SK-N-SH treated with all-trans-retinoic acid at 6 μM for 48 hours (cell line): ENCODE measurements around the gene EEFSEC.

Experiments
- BACH2 ChIP-seq: fragments of 250-450 bp; sonication (Bioruptor Pico); IDR thresholded peaks from 2 replicates; pipeline ENCODE4 v1.9.0; 2021; ENCODE audit warnings: mild to moderate bottlenecking, borderline replicate concordance
- PPARA ChIP-seq: fragments of 250-450 bp; sonication (Bioruptor Pico); IDR thresholded peaks from 2 replicates; pipeline ENCODE4 v1.5.0; 2020; ENCODE audit warnings: mild to moderate bottlenecking, borderline replicate concordance
- SNAI2 ChIP-seq: fragments of 250-450 bp; sonication (Bioruptor Pico); IDR thresholded peaks from 2 replicates; pipeline ENCODE4 v1.5.0; 2020; ENCODE audit warnings: mild to moderate bottlenecking, moderate library complexity
- ZC3H10 ChIP-seq: fragments of 250-450 bp; sonication (Bioruptor Pico); IDR thresholded peaks from 2 replicates; pipeline ENCODE4 v1.5.1; 2021; ENCODE audit warnings: mild to moderate bottlenecking, moderate library complexity
- ZNF565 ChIP-seq: fragments of 450-650 bp; formaldehyde crosslinking; conservative IDR thresholded peaks from 2 replicates; pipeline ENCODE4 v1.5.0; 2020; ENCODE audit warnings: low read depth, mild to moderate bottlenecking, moderate library complexity
- ZNF8 ChIP-seq: fragments of 450-650 bp; formaldehyde crosslinking; IDR thresholded peaks from 2 replicates; pipeline ENCODE4 v1.5.0; 2020; ENCODE audit warnings: mild to moderate bottlenecking, moderate library complexity
- TF ChIP-seq, protein P1 (sequence below): fragments of 250-450 bp; sonication (Bioruptor Pico); IDR thresholded peaks from 2 replicates; pipeline ENCODE4 v1.8.0; 2020; ENCODE audit warnings: mild to moderate bottlenecking, moderate library complexity, borderline replicate concordance
- TF ChIP-seq, protein P2 (sequence below): fragments of 250-450 bp; sonication (Bioruptor Pico); IDR thresholded peaks from 2 replicates; pipeline ENCODE4 v1.8.0; 2021; ENCODE audit warnings: low read depth, mild to moderate bottlenecking, moderate library complexity, borderline replicate concordance

DNA sequence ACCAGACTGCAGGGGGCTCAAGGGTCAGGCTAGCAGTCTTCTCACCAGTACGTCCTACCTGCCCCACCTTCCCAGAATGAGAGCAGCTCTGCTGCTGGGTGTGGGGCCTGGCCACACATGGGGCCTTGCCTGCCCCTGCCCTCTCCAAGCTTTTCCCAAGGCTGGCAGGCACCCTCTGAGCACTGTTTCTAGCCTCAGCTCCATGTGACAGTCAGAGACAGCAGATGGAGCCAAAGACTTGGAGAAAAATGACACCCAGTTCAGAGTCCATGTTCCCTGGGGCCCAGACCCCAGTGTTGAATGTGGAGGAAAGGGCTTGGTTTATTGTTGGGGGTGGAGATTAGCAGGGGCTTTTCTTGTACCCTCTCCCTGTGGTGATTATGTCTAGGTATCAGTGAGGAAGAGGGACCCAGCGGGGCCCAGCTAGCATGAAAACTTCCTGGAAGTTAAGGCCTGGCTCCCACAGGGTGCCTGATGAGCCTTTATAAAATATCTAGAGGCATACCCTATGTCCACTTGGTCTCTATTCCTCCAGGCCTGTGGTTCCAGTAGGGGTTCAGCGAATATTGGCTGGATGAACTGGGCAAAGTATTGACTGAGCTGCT is 153.8 kb downstream of the EEFSEC start:
- TF ChIP-seq, protein P1, sequence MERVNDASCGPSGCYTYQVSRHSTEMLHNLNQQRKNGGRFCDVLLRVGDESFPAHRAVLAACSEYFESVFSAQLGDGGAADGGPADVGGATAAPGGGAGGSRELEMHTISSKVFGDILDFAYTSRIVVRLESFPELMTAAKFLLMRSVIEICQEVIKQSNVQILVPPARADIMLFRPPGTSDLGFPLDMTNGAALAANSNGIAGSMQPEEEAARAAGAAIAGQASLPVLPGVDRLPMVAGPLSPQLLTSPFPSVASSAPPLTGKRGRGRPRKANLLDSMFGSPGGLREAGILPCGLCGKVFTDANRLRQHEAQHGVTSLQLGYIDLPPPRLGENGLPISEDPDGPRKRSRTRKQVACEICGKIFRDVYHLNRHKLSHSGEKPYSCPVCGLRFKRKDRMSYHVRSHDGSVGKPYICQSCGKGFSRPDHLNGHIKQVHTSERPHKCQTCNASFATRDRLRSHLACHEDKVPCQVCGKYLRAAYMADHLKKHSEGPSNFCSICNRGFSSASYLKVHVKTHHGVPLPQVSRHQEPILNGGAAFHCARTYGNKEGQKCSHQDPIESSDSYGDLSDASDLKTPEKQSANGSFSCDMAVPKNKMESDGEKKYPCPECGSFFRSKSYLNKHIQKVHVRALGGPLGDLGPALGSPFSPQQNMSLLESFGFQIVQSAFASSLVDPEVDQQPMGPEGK (CRISPR knock-in tag), result no peak
- TF ChIP-seq ZNF565 (CRISPR knock-in tag), result no peak
- TF ChIP-seq PPARA (CRISPR knock-in tag), result no peak
- TF ChIP-seq, protein P2, sequence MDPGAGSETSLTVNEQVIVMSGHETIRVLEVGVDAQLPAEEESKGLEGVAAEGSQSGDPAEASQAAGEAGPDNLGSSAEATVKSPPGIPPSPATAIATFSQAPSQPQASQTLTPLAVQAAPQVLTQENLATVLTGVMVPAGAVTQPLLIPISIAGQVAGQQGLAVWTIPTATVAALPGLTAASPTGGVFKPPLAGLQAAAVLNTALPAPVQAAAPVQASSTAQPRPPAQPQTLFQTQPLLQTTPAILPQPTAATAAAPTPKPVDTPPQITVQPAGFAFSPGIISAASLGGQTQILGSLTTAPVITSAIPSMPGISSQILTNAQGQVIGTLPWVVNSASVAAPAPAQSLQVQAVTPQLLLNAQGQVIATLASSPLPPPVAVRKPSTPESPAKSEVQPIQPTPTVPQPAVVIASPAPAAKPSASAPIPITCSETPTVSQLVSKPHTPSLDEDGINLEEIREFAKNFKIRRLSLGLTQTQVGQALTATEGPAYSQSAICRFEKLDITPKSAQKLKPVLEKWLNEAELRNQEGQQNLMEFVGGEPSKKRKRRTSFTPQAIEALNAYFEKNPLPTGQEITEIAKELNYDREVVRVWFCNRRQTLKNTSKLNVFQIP (CRISPR knock-in tag), result no peak
- TF ChIP-seq ZNF8, result no peak
- no peak for TF ChIP-seq ZC3H10 (CRISPR knock-in tag)
- TF ChIP-seq BACH2 (CRISPR knock-in tag), result no peak
- TF ChIP-seq SNAI2 (CRISPR knock-in tag), result no peak
